ENCODE measurements around the gene DCHS1.
A peak's percentile ranks its signal among the peaks of the same experiment; 100 is the strongest.

Gene DCHS1

DNA sequence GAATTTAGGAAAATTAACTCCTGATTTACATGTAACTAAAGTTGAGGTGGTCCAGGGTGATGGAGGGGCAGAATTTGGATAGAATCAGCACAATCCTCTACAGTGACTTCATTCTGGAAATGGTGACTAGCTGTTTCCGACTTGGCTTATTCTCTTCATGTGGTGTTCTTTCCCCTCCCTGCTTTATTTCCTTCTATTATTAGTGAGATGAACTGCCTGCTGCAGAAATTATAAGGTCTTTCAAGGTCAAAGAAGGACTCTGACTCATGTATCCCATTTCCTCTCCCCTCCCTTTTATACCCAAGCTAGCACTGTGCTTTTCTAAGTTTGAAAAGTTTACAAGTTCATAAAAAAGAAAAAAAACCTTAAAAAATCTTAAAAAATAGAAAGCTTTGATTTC, 39.8 kb upstream of the DCHS1 start:
- H3K27me3 ChIP-seq (ENCODE audit: insufficient read depth, low read length), result no peaks in the 10 kb centered on the region
- no peaks in the 10 kb centered on the region for H3K79me1 ChIP-seq (ENCODE audit: low read length)
- WGBS (ENCODE audit: extremely low coverage, insufficient coverage, insufficient read length), result no CpG with 5 or more reads among the region's 1 CpG
- H3K9me3 ChIP-seq (ENCODE audit: insufficient read depth, low read depth, low read length), result no peaks in the 10 kb centered on the region
- H3K4me3 ChIP-seq (ENCODE audit: low read depth, low read length), result no peak overlapping the region
- no peak overlapping the region for H3K14ac ChIP-seq (ENCODE audit: low read length)
- no peak overlapping the region for H2BK120ac ChIP-seq (ENCODE audit: insufficient read depth, low read length, poor library complexity)
- H4K91ac ChIP-seq (ENCODE audit: low read depth, low read length), result no peak overlapping the region
- H3K27ac ChIP-seq (ENCODE audit: low read depth, low read length), result no peak overlapping the region
- H2BK5ac ChIP-seq (ENCODE audit: low read depth, low read length, poor library complexity), result no peak overlapping the region
- no peaks in the 10 kb centered on the region for H3K79me2 ChIP-seq (ENCODE audit: control insufficient read depth, insufficient read depth, low read length, poor library complexity)
- H3K36me3 ChIP-seq (ENCODE audit: control insufficient read depth in 1 of 2, insufficient read depth in 2 of 2, low read length in 2 of 2), result no peaks in the 10 kb centered on the region
- no peak overlapping the region for H2BK12ac ChIP-seq (ENCODE audit: low read length)
- H3K9ac ChIP-seq (ENCODE audit: low read length), result no peak overlapping the region
- H3K4me1 ChIP-seq (ENCODE audit: control insufficient read depth in 1 of 2, insufficient read depth in 2 of 2, low read length in 2 of 2), result no peaks in the 10 kb centered on the region
- H3K18ac ChIP-seq (ENCODE audit: low read length), result no peak overlapping the region
- H2AFZ ChIP-seq (ENCODE audit: insufficient read depth, low read length, poor library complexity), result no peak overlapping the region
- H3K4ac ChIP-seq (ENCODE audit: low read depth, low read length), result no peak overlapping the region
- no peak overlapping the region for H4K8ac ChIP-seq (ENCODE audit: low read depth, low read length)
- H2AK5ac ChIP-seq (ENCODE audit: low read length), result no peak overlapping the region
- DNase-seq, result no peak
- no peak overlapping the region for H3K4me2 ChIP-seq (ENCODE audit: low read length)
- H3K23ac ChIP-seq (ENCODE audit: low read length), result no peak overlapping the region
- H4K12ac ChIP-seq (ENCODE audit: low read depth, low read length), result no peak overlapping the region

DNA sequence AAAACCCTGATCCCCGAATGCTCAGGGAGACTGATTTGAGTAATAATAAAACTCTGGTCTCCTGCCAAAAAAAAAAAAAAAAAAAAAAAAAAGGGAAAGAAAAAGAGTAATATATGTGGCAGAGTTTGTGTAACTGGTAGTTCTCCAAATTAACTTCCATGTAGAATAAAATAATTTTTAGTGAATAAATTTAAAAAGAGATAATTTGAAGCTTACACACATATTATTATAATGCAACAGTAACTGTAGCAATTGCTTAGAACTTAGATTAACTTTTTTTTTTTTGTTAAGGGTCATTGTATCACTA, 38.6 kb upstream of the DCHS1 start:
- H3K9me3 ChIP-seq (ENCODE audit: insufficient read depth, low read depth, low read length), result no peaks in the 10 kb centered on the region
- H3K23ac ChIP-seq (ENCODE audit: low read length), result no peak overlapping the region
- no peak overlapping the region for H2BK5ac ChIP-seq (ENCODE audit: low read depth, low read length, poor library complexity)
- H3K4ac ChIP-seq (ENCODE audit: low read depth, low read length), result no peak overlapping the region
- H3K4me3 ChIP-seq (ENCODE audit: low read depth, low read length), result no peak overlapping the region
- no peak overlapping the region for H4K91ac ChIP-seq (ENCODE audit: low read depth, low read length)
- H3K36me3 ChIP-seq (ENCODE audit: control insufficient read depth in 1 of 2, insufficient read depth in 2 of 2, low read length in 2 of 2), result no peaks in the 10 kb centered on the region
- no peaks in the 10 kb centered on the region for H3K79me1 ChIP-seq (ENCODE audit: low read length)
- H3K27ac ChIP-seq (ENCODE audit: low read depth, low read length), result no peak overlapping the region
- no peak overlapping the region for H3K4me2 ChIP-seq (ENCODE audit: low read length)
- no peak overlapping the region for H3K9ac ChIP-seq (ENCODE audit: low read length)
- no peak overlapping the region for H3K18ac ChIP-seq (ENCODE audit: low read length)
- no peak overlapping the region for H4K8ac ChIP-seq (ENCODE audit: low read depth, low read length)
- no peak overlapping the region for H2BK120ac ChIP-seq (ENCODE audit: insufficient read depth, low read length, poor library complexity)
- no peak overlapping the region for H2AK5ac ChIP-seq (ENCODE audit: low read length)
- DNase-seq, result no peak
- H2AFZ ChIP-seq (ENCODE audit: insufficient read depth, low read length, poor library complexity), result no peak overlapping the region
- no peak overlapping the region for H2BK12ac ChIP-seq (ENCODE audit: low read length)
- H3K4me1 ChIP-seq (ENCODE audit: control insufficient read depth in 1 of 2, insufficient read depth in 2 of 2, low read length in 2 of 2), result no peaks in the 10 kb centered on the region
- H4K12ac ChIP-seq (ENCODE audit: low read depth, low read length), result no peak overlapping the region
- H3K14ac ChIP-seq (ENCODE audit: low read length), result no peak overlapping the region
- H3K27me3 ChIP-seq (ENCODE audit: insufficient read depth, low read length), result no peaks in the 10 kb centered on the region
- WGBS (ENCODE audit: extremely low coverage, insufficient coverage, insufficient read length), result no CpG with 5 or more reads among the region's 1 CpG
- H3K79me2 ChIP-seq (ENCODE audit: control insufficient read depth, insufficient read depth, low read length, poor library complexity), result no peaks in the 10 kb centered on the region

GRCh38 chr11:6693342-6694228, 38.0 kb upstream of the DCHS1 start:
- Histone ChIP-seq H2BK5ac (ENCODE audit: low read depth, low read length, poor library complexity) (no peak overlapping the region), H2BK12ac (ENCODE audit: low read length) (no peak overlapping the region), H2AFZ (ENCODE audit: insufficient read depth, low read length, poor library complexity) (no peak overlapping the region), H3K9ac (ENCODE audit: low read length) (no peak overlapping the region), H3K14ac (ENCODE audit: low read length) (no peak overlapping the region), H3K4ac (ENCODE audit: low read depth, low read length) (no peak overlapping the region), H2AK5ac (ENCODE audit: low read length) (no peak overlapping the region), H3K79me2 (ENCODE audit: control insufficient read depth, insufficient read depth, low read length, poor library complexity) (no peaks in the 10 kb centered on the region), H3K23ac (ENCODE audit: low read length) (no peak overlapping the region), H4K8ac (ENCODE audit: low read depth, low read length) (no peak overlapping the region), H3K9me3 (ENCODE audit: insufficient read depth, low read depth, low read length) (no peaks in the 10 kb centered on the region), H3K4me2 (ENCODE audit: low read length) (no peak overlapping the region), H3K18ac (ENCODE audit: low read length) (no peak overlapping the region), H3K79me1 (ENCODE audit: low read length) (no peaks in the 10 kb centered on the region), H3K4me3 (ENCODE audit: low read depth, low read length) (no peak overlapping the region), H4K12ac (ENCODE audit: low read depth, low read length) (no peak overlapping the region), H3K36me3 (ENCODE audit: control insufficient read depth in 1 of 2, insufficient read depth in 2 of 2, low read length in 2 of 2) (no peaks in the 10 kb centered on the region), H4K91ac (ENCODE audit: low read depth, low read length) (no peak overlapping the region), H3K4me1 (ENCODE audit: control insufficient read depth in 1 of 2, insufficient read depth in 2 of 2, low read length in 2 of 2) (no peaks in the 10 kb centered on the region), H3K27ac (ENCODE audit: low read depth, low read length) (no peak overlapping the region), H2BK120ac (ENCODE audit: insufficient read depth, low read length, poor library complexity) (no peak overlapping the region), H3K27me3 (ENCODE audit: insufficient read depth, low read length) (no peaks in the 10 kb centered on the region)
- no CpG with 5 or more reads among the region's 1 CpG for WGBS (ENCODE audit: extremely low coverage, insufficient coverage, insufficient read length)
- peak in 1 of 2 donors; percentile 2 for DNase-seq

GRCh38 chr11:6692128-6692527, 36.5 kb upstream of the DCHS1 start:
- H3K23ac ChIP-seq (ENCODE audit: low read length), result no peak overlapping the region
- H3K27ac ChIP-seq (ENCODE audit: low read depth, low read length), result no peak overlapping the region
- no peak overlapping the region for H3K14ac ChIP-seq (ENCODE audit: low read length)
- no peaks in the 10 kb centered on the region for H3K79me2 ChIP-seq (ENCODE audit: control insufficient read depth, insufficient read depth, low read length, poor library complexity)
- H2BK120ac ChIP-seq (ENCODE audit: insufficient read depth, low read length, poor library complexity), result no peak overlapping the region
- no peak overlapping the region for H3K9ac ChIP-seq (ENCODE audit: low read length)
- H3K4me3 ChIP-seq (ENCODE audit: low read depth, low read length), result no peak overlapping the region
- no peaks in the 10 kb centered on the region for H3K36me3 ChIP-seq (ENCODE audit: control insufficient read depth in 1 of 2, insufficient read depth in 2 of 2, low read length in 2 of 2)
- no peak overlapping the region for H4K12ac ChIP-seq (ENCODE audit: low read depth, low read length)
- H3K27me3 ChIP-seq (ENCODE audit: insufficient read depth, low read length), result no peaks in the 10 kb centered on the region
- H3K4me2 ChIP-seq (ENCODE audit: low read length), result no peak overlapping the region
- H2AFZ ChIP-seq (ENCODE audit: insufficient read depth, low read length, poor library complexity), result no peak overlapping the region
- no peak for DNase-seq
- H3K79me1 ChIP-seq (ENCODE audit: low read length), result no peaks in the 10 kb centered on the region
- H3K9me3 ChIP-seq (ENCODE audit: insufficient read depth, low read depth, low read length), result no peaks in the 10 kb centered on the region
- H2BK12ac ChIP-seq (ENCODE audit: low read length), result no peak overlapping the region
- H4K8ac ChIP-seq (ENCODE audit: low read depth, low read length), result no peak overlapping the region
- H2AK5ac ChIP-seq (ENCODE audit: low read length), result no peak overlapping the region
- no peak overlapping the region for H3K18ac ChIP-seq (ENCODE audit: low read length)
- H2BK5ac ChIP-seq (ENCODE audit: low read depth, low read length, poor library complexity), result no peak overlapping the region
- no peak overlapping the region for H3K4ac ChIP-seq (ENCODE audit: low read depth, low read length)
- H4K91ac ChIP-seq (ENCODE audit: low read depth, low read length), result no peak overlapping the region
- H3K4me1 ChIP-seq (ENCODE audit: control insufficient read depth in 1 of 2, insufficient read depth in 2 of 2, low read length in 2 of 2), result no peaks in the 10 kb centered on the region

Data from trophoblast cell (in vitro differentiated cells and primary cell).